Body of pancreas (tissue), 4 donors: Measurements from ENCODE around the gene CA9. TPM values are rescaled to one million over a fixed set of nuclear protein-coding genes. Genes with fewer than 3 reads are reported as not detected.

Experiments
- ATAC-seq: fragments of 150-250 bp; one replicate; pipeline ENCODE4 v1.9.1; 2016
- DNase-seq, 4 donors: peaks; one replicate each; pipeline ENCODE4 v3.0.0-alpha.2; 2019
- H3K27ac ChIP-seq, 4 donors: fragments of 200-600 bp; sonication (generic); 1 replicate in 3 of 4; 2 replicates in 1 of 4; pipeline versions ENCODE4 v1.5.1 to v1.6.1; 2016 to 2019; ENCODE audit warnings: mild to moderate bottlenecking in 1 of 4, mixed read lengths in 1 of 4, moderate library complexity in 1 of 4
- H3K27me3 ChIP-seq, 2 donors: fragments of 200-600 bp; sonication (generic); one replicate each; pipeline ENCODE4 v1.6.0; 2016; ENCODE audit warnings: mild to moderate bottlenecking in 1 of 2
- H3K36me3 ChIP-seq, 2 donors: fragments of 200-600 bp; sonication (generic); replicated peaks in 1 of 2; 2 replicates each; pipeline ENCODE4 v1.5.1; 2016; ENCODE audit warnings: low read depth in 2 of 2; ENCODE audit not compliant: insufficient read depth in 1 of 2
- H3K4me1 ChIP-seq: fragments of 200-600 bp; sonication (generic); one replicate; pipeline ENCODE4 v1.6.0; 2016
- H3K4me3 ChIP-seq, 2 donors: fragments of 200-600 bp; sonication (generic); 1 replicate in 1 of 2; 2 replicates in 1 of 2; pipeline ENCODE4 v1.5.1; 2016 to 2019
- H3K9me3 ChIP-seq, 3 donors: fragments of 200-600 bp; sonication (generic); 1 replicate in 2 of 3; 2 replicates in 1 of 3; pipeline ENCODE4 v1.5.1; 2016
- CTCF ChIP-seq, 7 experiments: fragments of 450-650 bp in 4 of 7; fragments of 200-600 bp in 3 of 7; sonication (generic) in 3 of 7; IDR thresholded peaks; one replicate each; pipeline ENCODE4 v1.5.1; 2016 to 2019; ENCODE audit warnings: antibody characterized with exemption in 7 of 7
- POLR2A ChIP-seq, 3 donors: fragments of 450-650 bp; IDR thresholded peaks; one replicate each; pipeline ENCODE4 v1.6.1; 2016; ENCODE audit warnings: antibody characterized with exemption in 3 of 3, mild to moderate bottlenecking in 2 of 3
- WGBS, 2 donors: methylation state at CpG; one replicate each; pipeline ENCODE4 v1.1.5; 2017; 5-methylcytosine and 5-hydroxymethylcytosine counted together
- intact Hi-C: fragments of 100-400 bp; cut with DNase I; formaldehyde crosslinking; loops from one replicate; pipeline ENCODE4 v1.15.1; 2023
- total RNA-seq, 2 donors: library from RNA; depleted of rRNA; stranded (reverse); fragments of >200 nt; gene quantifications; one replicate each; pipeline ENCODE4 v1.1.0, GENCODE V29; 2016

Gene CA9
- total RNA-seq, 2 donors from 2014 or later: 2.6 to 21.8 TPM

GRCh38 chr9:35705836-35706430 is 32.2 kb downstream of the CA9 start:
- Histone ChIP-seq H3K27ac (no peak overlapping the region), H3K36me3 (peaks cover 33 to 76% of the 10 kb centered on the region in 2 donors), H3K9me3 (no peaks in the 10 kb centered on the region), H3K27me3 (no peaks in the 10 kb centered on the region), H3K4me1 (no peaks in the 10 kb centered on the region), H3K4me3 (no peak overlapping the region)
- DNase-seq: no peak
- TF ChIP-seq CTCF (IDR thresholded peaks at IDR 0.05): no peak
- TF ChIP-seq POLR2A (IDR thresholded peaks at IDR 0.05): no peak
- intact Hi-C loops: no loop called here
- no peak for ATAC-seq
- 85% methylated on average over 7 of the region's 7 CpGs; no CpG with 5 or more reads in 1 of the 2 donors for WGBS, 2 donors

GRCh38 chr9:35706951-35707350 is 33.2 kb downstream of the CA9 start:
- intact Hi-C loops: no loop called here
- no peaks in the 10 kb centered on the region for H3K4me1 ChIP-seq

GRCh38 chr9:35708146-35708545 is 34.4 kb downstream of the CA9 start:
- ATAC-seq (no peak), DNase-seq (no peak)
- Histone ChIP-seq H3K9me3 (no peaks in the 10 kb centered on the region), H3K27me3 (no peaks in the 10 kb centered on the region), H3K4me3 (no peak overlapping the region), H3K36me3 (peaks cover 41 to 76% of the 10 kb centered on the region in 2 donors), H3K27ac (no peak overlapping the region), H3K4me1 (no peaks in the 10 kb centered on the region)
- TF ChIP-seq CTCF (IDR thresholded peaks at IDR 0.05) (no peak), POLR2A (IDR thresholded peaks at IDR 0.05) (no peak)
- intact Hi-C loops: no loop called here
- 93 to 98% methylated on average over 4 of the region's 4 CpGs for WGBS, 2 donors

More at GRCh38 chr9:35706951-35707350, 33.2 kb downstream of the CA9 start:
- TF ChIP-seq CTCF (IDR thresholded peaks at IDR 0.05) (no peak), POLR2A (IDR thresholded peaks at IDR 0.05) (no peak)
- DNase-seq: no peak
- Histone ChIP-seq H3K27me3 (no peaks in the 10 kb centered on the region), H3K4me3 (no peak overlapping the region), H3K36me3 (peaks cover 40 to 79% of the 10 kb centered on the region in 2 donors), H3K27ac (no peak overlapping the region), H3K9me3 (no peaks in the 10 kb centered on the region)
- ATAC-seq: no peak
- WGBS, 2 donors: 92 to 93% methylated on average over 9 to 10 of the region's 10 CpGs

GRCh38 chr9:35710818-35711500 is 37.2 kb downstream of the CA9 start:
- peaks cover 31 to 74% of the 10 kb centered on the region in 2 donors for H3K36me3 ChIP-seq
- H3K9me3 ChIP-seq: no peaks in the 10 kb centered on the region
- no peaks in the 10 kb centered on the region for H3K27me3 ChIP-seq
- H3K4me1 ChIP-seq: no peaks in the 10 kb centered on the region
- no peak for DNase-seq
- TF ChIP-seq POLR2A (IDR thresholded peaks at IDR 0.05) (no peak), CTCF (IDR thresholded peaks at IDR 0.05) (no peak)
- H3K4me3 ChIP-seq: no peak overlapping the region
- no peak overlapping the region for H3K27ac ChIP-seq
- WGBS, 2 donors: 72 to 76% methylated on average over 7 of the region's 7 CpGs
- ATAC-seq: no peak
- intact Hi-C loops: no loop called here
